Mesenchymal stem cell (in vitro differentiated cells and primary cell): ENCODE results near the gene PKDCC.

Experiments used
- DNase-seq: peaks from one replicate; pipeline ENCODE4 v3.0.0-alpha.2; 2013
- H2AFZ ChIP-seq: one replicate; pipeline ENCODE4 v1.6.1; 2013; ENCODE audit warnings: low read depth, mild to moderate bottlenecking, control low read depth, inconsistent platforms, low read length, moderate library complexity
- H2AK5ac ChIP-seq: 2 replicates; pipeline ENCODE4 v1.6.1; 2013; ENCODE audit warnings: low read length, moderate library complexity, mild to moderate bottlenecking, inconsistent platforms; ENCODE audit not compliant: severe bottlenecking
- H2BK120ac ChIP-seq: one replicate; pipeline ENCODE4 v1.6.1; 2013; ENCODE audit warnings: low read depth, mild to moderate bottlenecking, inconsistent platforms, low read length, moderate library complexity
- H2BK12ac ChIP-seq, 2 experiments: one replicate each; pipeline ENCODE4 v1.6.1; 2013; ENCODE audit warnings: inconsistent platforms in 2 of 2, low read length in 2 of 2, mild to moderate bottlenecking in 2 of 2, moderate library complexity in 2 of 2, control low read depth in 1 of 2
- H2BK15ac ChIP-seq: one replicate; pipeline ENCODE4 v1.6.1; 2013; ENCODE audit warnings: mild to moderate bottlenecking, low read depth, inconsistent platforms; ENCODE audit not compliant: poor library complexity, severe bottlenecking
- H2BK5ac ChIP-seq: 2 replicates; pipeline ENCODE4 v1.6.1; 2013; ENCODE audit warnings: low read depth, mild to moderate bottlenecking, low read length, control low read depth, inconsistent platforms; ENCODE audit not compliant: poor library complexity, severe bottlenecking
- H3K14ac ChIP-seq, 2 experiments: one replicate each; pipeline ENCODE4 v1.6.1; 2013; ENCODE audit warnings: inconsistent platforms in 2 of 2, low read length in 2 of 2, control low read depth in 1 of 2, mild to moderate bottlenecking in 1 of 2, moderate library complexity in 1 of 2
- H3K18ac ChIP-seq, 2 experiments: one replicate each; pipeline ENCODE4 v1.6.1; 2013; ENCODE audit warnings: inconsistent platforms in 2 of 2, low read length in 2 of 2, control low read depth in 1 of 2, low read depth in 1 of 2, mild to moderate bottlenecking in 1 of 2
- H3K23ac ChIP-seq, 2 experiments: one replicate each; pipeline ENCODE4 v1.6.1; 2013; ENCODE audit warnings: inconsistent platforms in 2 of 2, low read length in 2 of 2, mild to moderate bottlenecking in 2 of 2, moderate library complexity in 2 of 2, control low read depth in 1 of 2
- H3K27ac ChIP-seq: 2 replicates; pipeline ENCODE4 v1.5.1; 2013; ENCODE audit warnings: mild to moderate bottlenecking, moderate library complexity, low read length, control low read depth, inconsistent platforms; ENCODE audit not compliant: poor library complexity, severe bottlenecking
- H3K27me3 ChIP-seq, 2 experiments: 2 replicates each; pipeline versions ENCODE4 v1.6.1 to v1.7.0; 2013; ENCODE audit warnings: low read length in 2 of 2, mild to moderate bottlenecking in 2 of 2, moderate library complexity in 2 of 2, control low read depth in 1 of 2, inconsistent platforms in 1 of 2; ENCODE audit not compliant: control insufficient read depth in 1 of 2, insufficient read depth in 1 of 2
- H3K36me3 ChIP-seq, 2 experiments: 2 replicates each; pipeline versions ENCODE4 v1.6.1 to v1.7.0; 2013; ENCODE audit warnings: low read length in 2 of 2, control low read depth in 1 of 2, inconsistent platforms in 1 of 2, low read depth in 1 of 2, mild to moderate bottlenecking in 1 of 2; ENCODE audit not compliant: insufficient read depth in 2 of 2, control insufficient read depth in 1 of 2
- H3K4ac ChIP-seq, 2 experiments: one replicate each; pipeline ENCODE4 v1.6.1; 2013; ENCODE audit warnings: inconsistent platforms in 2 of 2, low read length in 2 of 2, mild to moderate bottlenecking in 2 of 2, moderate library complexity in 2 of 2, control low read depth in 1 of 2, low read depth in 1 of 2
- H3K4me1 ChIP-seq: 2 replicates; pipeline ENCODE4 v1.6.1; 2013; ENCODE audit warnings: low read depth, low read length, control low read depth; ENCODE audit not compliant: control insufficient read depth, insufficient read depth
- H3K4me2 ChIP-seq: 2 replicates; pipeline ENCODE4 v1.6.1; 2013; ENCODE audit warnings: low read length, mild to moderate bottlenecking, inconsistent platforms; ENCODE audit not compliant: poor library complexity, severe bottlenecking
- H3K4me3 ChIP-seq, 2 experiments: 2 replicates each; pipeline versions ENCODE4 v1.5.1 to v1.7.0; 2013; ENCODE audit warnings: low read length in 2 of 2, mild to moderate bottlenecking in 2 of 2, control low read depth in 1 of 2, low read depth in 1 of 2; ENCODE audit not compliant: insufficient read depth in 1 of 2
- H3K79me1 ChIP-seq: replicated peaks from 2 replicates; pipeline ENCODE4 v1.6.1; 2013; ENCODE audit warnings: mild to moderate bottlenecking, control low read depth, low read length, inconsistent platforms; ENCODE audit not compliant: poor library complexity, severe bottlenecking
- H3K9ac ChIP-seq: 2 replicates; pipeline ENCODE4 v1.7.0; 2013; ENCODE audit warnings: mild to moderate bottlenecking, low read length, moderate library complexity
- H3K9me3 ChIP-seq: 2 replicates; pipeline ENCODE4 v1.7.0; 2013; ENCODE audit warnings: mild to moderate bottlenecking, low read length; ENCODE audit not compliant: control insufficient read depth
- H4K8ac ChIP-seq: one replicate; pipeline ENCODE4 v1.6.1; 2013; ENCODE audit warnings: inconsistent platforms, mild to moderate bottlenecking, low read length, moderate library complexity
- H4K91ac ChIP-seq: one replicate; pipeline ENCODE4 v1.6.1; 2013; ENCODE audit warnings: mild to moderate bottlenecking, low read length, inconsistent platforms
- WGBS: methylation state at CpG from one replicate; pipeline ENCODE4 v1.1.7; 2013; ENCODE audit warnings: mixed read lengths; 5-methylcytosine and 5-hydroxymethylcytosine counted together

PKDCC gene

GRCh38 chr2:42072349-42073118 is 24.7 kb downstream of the PKDCC start:
- Histone ChIP-seq H4K91ac (peak overlapping the region; percentile 65), H3K23ac (no peak overlapping the region), H2BK5ac (no peak overlapping the region), H3K9me3 (no peaks in the 10 kb centered on the region), H2AK5ac (no peak overlapping the region), H3K4me1 (peaks cover 7% of the 10 kb centered on the region), H3K9ac (no peak overlapping the region), H2BK120ac (no peak overlapping the region), H3K18ac (peak overlapping the region; percentile 63 to 64), H3K27ac (no peak overlapping the region), H3K4ac (peak overlapping the region in 1 of 2 experiments; percentile 57), H4K8ac (peak overlapping the region; percentile 65), H3K36me3 (no peaks in the 10 kb centered on the region), H3K14ac (peak overlapping the region in 1 of 2 experiments; percentile 30), H3K27me3 (peaks cover 8 to 13% of the 10 kb centered on the region in 2 experiments), H3K79me1 (no peaks in the 10 kb centered on the region), H2BK15ac (peak overlapping the region; percentile 8), H2AFZ (no peak overlapping the region), H2BK12ac (peak overlapping the region in 1 of 2 experiments; percentile 51), H3K4me3 (no peak overlapping the region), H3K4me2 (no peak overlapping the region)
- WGBS: 77% methylated on average over 12 of the region's 13 CpGs
- DNase-seq: no peak

GRCh38 chr2:42073739-42074503 is 26.1 kb downstream of the PKDCC start:
- no peak overlapping the region for H2AK5ac ChIP-seq
- no peak overlapping the region for H3K23ac ChIP-seq

GRCh38 chr2:42074661-42075060 is 26.8 kb downstream of the PKDCC start:
- no peak overlapping the region for H3K18ac ChIP-seq
- H2BK120ac ChIP-seq: no peak overlapping the region
- H3K23ac ChIP-seq: no peak overlapping the region
- peaks cover 7% of the 10 kb centered on the region for H3K4me1 ChIP-seq
- no peak overlapping the region for H2BK12ac ChIP-seq
- no peak overlapping the region for H2AFZ ChIP-seq
- no peak overlapping the region for H2AK5ac ChIP-seq
- H3K4me3 ChIP-seq: no peak overlapping the region
- no peak overlapping the region for H2BK5ac ChIP-seq
- no peak overlapping the region for H3K27ac ChIP-seq
- H3K9me3 ChIP-seq: no peaks in the 10 kb centered on the region
- H3K4ac ChIP-seq: peak overlapping the region in 1 of 2 experiments; percentile 2
- H3K27me3 ChIP-seq: no peaks in the 10 kb centered on the region
- WGBS: 55% methylated on average over 2 of the region's 2 CpGs
- no peak overlapping the region for H4K91ac ChIP-seq
- no peak overlapping the region for H3K4me2 ChIP-seq
- no peak overlapping the region for H4K8ac ChIP-seq
- H2BK15ac ChIP-seq: no peak overlapping the region
- DNase-seq: no peak
- no peaks in the 10 kb centered on the region for H3K79me1 ChIP-seq
- no peak overlapping the region for H3K14ac ChIP-seq
- H3K36me3 ChIP-seq: no peaks in the 10 kb centered on the region
- no peak overlapping the region for H3K9ac ChIP-seq

More at GRCh38 chr2:42073739-42074503, 26.1 kb downstream of the PKDCC start:
- H3K4ac ChIP-seq: no peak overlapping the region
- no peak overlapping the region for H3K4me2 ChIP-seq
- H3K4me3 ChIP-seq: no peak overlapping the region
- peaks cover 7% of the 10 kb centered on the region for H3K4me1 ChIP-seq
- H2BK5ac ChIP-seq: no peak overlapping the region
- H3K79me1 ChIP-seq: no peaks in the 10 kb centered on the region
- H3K9me3 ChIP-seq: no peaks in the 10 kb centered on the region
- peak overlapping the region; percentile 73 for H4K91ac ChIP-seq
- peak; percentile 82 for DNase-seq
- H2BK12ac ChIP-seq: peak overlapping the region in 1 of 2 experiments; percentile 64
- no peak overlapping the region for H3K9ac ChIP-seq
- no peak overlapping the region for H2AFZ ChIP-seq
- H3K36me3 ChIP-seq: no peaks in the 10 kb centered on the region
- H2BK15ac ChIP-seq: no peak overlapping the region
- H4K8ac ChIP-seq: no peak overlapping the region
- 71% methylated on average over 2 of the region's 2 CpGs for WGBS
- peak overlapping the region; percentile 76 to 77 for H3K18ac ChIP-seq
- no peak overlapping the region for H3K27ac ChIP-seq
- peaks cover 3 to 6% of the 10 kb centered on the region in 2 experiments for H3K27me3 ChIP-seq
- H2BK120ac ChIP-seq: no peak overlapping the region
- no peak overlapping the region for H3K14ac ChIP-seq
